CD4-positive, alpha-beta T cell treated with Interleukin-21 for 1 hour (primary cell): Measurements from ENCODE around the gene SIM1.
"Not testable (repeated sequence)": the region's sequence is repeated elsewhere in the genome, so short reads cannot be mapped to it uniquely, and the experiment has no call there.

Experiments used
- DNase-seq: peaks from one replicate; pipeline ENCODE4 v3.0.0-alpha.2; 2020

Gene SIM1

GRCh38 chr6:100417036-100417435 lies 47.7 kb downstream of the SIM1 start:
- DNase-seq: no peak

- DNase-seq: no peak
Observed at GRCh38 chr6:100415768-100416167, 49.0 kb downstream of the SIM1 start.

GRCh38 chr6:100412872-100413271 lies 51.8 kb downstream of the SIM1 start:
- no peak for DNase-seq

GRCh38 chr6:100404051-100404450 lies 60.7 kb downstream of the SIM1 start:
- no peak for DNase-seq

- no peak for DNase-seq
Observed at GRCh38 chr6:100393493-100393892, 71.2 kb downstream of the SIM1 start.

GRCh38 chr6:100392423-100392822 lies 72.3 kb downstream of the SIM1 start:
- no peak for DNase-seq

- no peak for DNase-seq
Observed at GRCh38 chr6:100388868-100389519, 75.7 kb downstream of the SIM1 start.

- DNase-seq: no peak
Observed at GRCh38 chr6:100382767-100383195, 81.9 kb downstream of the SIM1 start.

- DNase-seq: no peak
Observed at GRCh38 chr6:100382031-100382430, 82.7 kb downstream of the SIM1 start.

- no peak for DNase-seq
Observed at GRCh38 chr6:100381111-100381510, 83.6 kb downstream of the SIM1 start.

- DNase-seq: no peak
Observed at GRCh38 chr6:100379386-100379785, 85.3 kb downstream of the SIM1 start.

- DNase-seq: no peak
Observed at GRCh38 chr6:100378576-100378975, 86.1 kb downstream of the SIM1 start.

GRCh38 chr6:100376103-100376502 lies 88.6 kb downstream of the SIM1 start:
- no peak for DNase-seq

- no peak for DNase-seq
Observed at GRCh38 chr6:100372326-100373091, 92.2 kb downstream of the SIM1 start.

GRCh38 chr6:100371591-100371990 lies 93.1 kb downstream of the SIM1 start:
- DNase-seq: no peak

GRCh38 chr6:100370265-100370664 lies 94.5 kb downstream of the SIM1 start:
- no peak for DNase-seq

GRCh38 chr6:100366419-100366818 lies 98.3 kb downstream of the SIM1 start:
- DNase-seq: no peak

GRCh38 chr6:100363651-100364050 lies 101.1 kb downstream of the SIM1 start:
- no peak for DNase-seq

- DNase-seq: not testable (repeated sequence)
Observed at GRCh38 chr6:100354736-100355641, 109.7 kb downstream of the SIM1 start.

- DNase-seq: no peak
Observed at GRCh38 chr6:100353276-100354015, 111.3 kb downstream of the SIM1 start.

- no peak for DNase-seq
Observed at GRCh38 chr6:100350139-100350538, 114.6 kb downstream of the SIM1 start.

- DNase-seq: no peak
Observed at GRCh38 chr6:100349366-100349765, 115.4 kb downstream of the SIM1 start.
